Smooth muscle cell (in vitro differentiated cells): Measurements from ENCODE around the gene EN1. TPM values are rescaled to one million over a fixed set of nuclear protein-coding genes. Genes with fewer than 3 reads are reported as not detected.
A peak's percentile ranks its signal among the peaks of the same experiment; 100 is the strongest.

ENCODE experiments used
- DNase-seq: peaks from one replicate; lab custom pipeline; 2025; ENCODE audit not compliant: unreplicated experiment; lab: John Stamatoyannopoulos, UW
- H2AFZ ChIP-seq: fragments of 200-600 bp; sonication (generic); 2 replicates; pipeline ENCODE4 v1.6.0; 2016; ENCODE audit warnings: antibody characterized with exemption, low read depth, mild to moderate bottlenecking
- H3F3A ChIP-seq: fragments of 200-600 bp; sonication (generic); 2 replicates; pipeline ENCODE4 v1.6.0; 2017; ENCODE audit warnings: antibody characterized with exemption, low read depth
- H3K27ac ChIP-seq: fragments of 200-600 bp; sonication (generic); 2 replicates; pipeline ENCODE4 v1.5.1; 2016; ENCODE audit warnings: low read depth, mild to moderate bottlenecking
- H3K27me3 ChIP-seq: fragments of 200-600 bp; sonication (generic); 2 replicates; pipeline ENCODE4 v1.6.1; 2016; ENCODE audit warnings: low read depth, mild to moderate bottlenecking
- H3K36me3 ChIP-seq: fragments of 200-600 bp; sonication (generic); 2 replicates; pipeline ENCODE4 v1.5.1; 2016; ENCODE audit warnings: low read depth
- H3K4me1 ChIP-seq: fragments of 200-600 bp; sonication (generic); 2 replicates; pipeline ENCODE4 v1.5.1; 2016; ENCODE audit warnings: low read depth
- H3K4me2 ChIP-seq: fragments of 200-600 bp; sonication (generic); 2 replicates; pipeline ENCODE4 v1.6.0; 2016; ENCODE audit warnings: mild to moderate bottlenecking
- H3K4me3 ChIP-seq: fragments of 200-600 bp; sonication (generic); 2 replicates; pipeline ENCODE4 v1.5.1; 2016; ENCODE audit warnings: mild to moderate bottlenecking
- H3K79me2 ChIP-seq: fragments of 200-600 bp; sonication (generic); 2 replicates; pipeline ENCODE4 v1.6.0; 2016; ENCODE audit warnings: low read depth, mild to moderate bottlenecking
- H3K9ac ChIP-seq: fragments of 200-600 bp; sonication (generic); 2 replicates; pipeline ENCODE4 v1.6.0; 2016; ENCODE audit warnings: low read depth
- H3K9me3 ChIP-seq: fragments of 200-600 bp; sonication (generic); replicated peaks from 2 replicates; pipeline ENCODE4 v1.5.1; 2016; ENCODE audit warnings: low read depth
- H4K20me1 ChIP-seq: fragments of 200-600 bp; sonication (generic); 2 replicates; pipeline ENCODE4 v1.6.0; 2016; ENCODE audit warnings: low read depth
- CTCF ChIP-seq: fragments of 200-600 bp; sonication (generic); IDR thresholded peaks from 2 replicates; pipeline ENCODE4 v1.5.1; 2017; ENCODE audit warnings: borderline replicate concordance, mild to moderate bottlenecking, antibody characterized with exemption; ENCODE audit not compliant: insufficient read depth, poor library complexity, severe bottlenecking
- WGBS: methylation state at CpG from one replicate; pipeline ENCODE4 v1.1.7; 2016; ENCODE audit warnings: low lambda C conversion rate; 5-methylcytosine and 5-hydroxymethylcytosine counted together
- polyA plus RNA-seq: library from polyadenylated mRNA; unstranded; fragments of >200 nt; fragmentation: Nextera tagmentation; extraction: Ambion mirVana; gene quantifications from 2 replicates; pipeline ENCODE4 v1.2.1, GENCODE V29; 2016
- total RNA-seq: library from RNA; depleted of rRNA; stranded (reverse); fragments of >200 nt; gene quantifications from 2 replicates; pipeline ENCODE4 v1.2.3, GENCODE V29; 2014

The EN1 gene
- total and polyA plus RNA-seq, 2 experiments from 2014 or later, result 3.0 to 3.4 TPM

GRCh38 chr2:118845005-118845521 lies 2.4 kb downstream of the EN1 start:
- Histone ChIP-seq H3K9me3 (no peaks in the 10 kb centered on the region), H3K27me3 (peaks cover 99% of the 10 kb centered on the region), H3K27ac (no peak overlapping the region), H3K4me1 (peaks cover 10% of the 10 kb centered on the region), H3F3A (no peaks in the 10 kb centered on the region), H3K9ac (peak overlapping the region; percentile 10), H3K4me3 (peak overlapping the region; percentile 64), H3K4me2 (peak overlapping the region; percentile 77), H4K20me1 (no peaks in the 10 kb centered on the region), H3K79me2 (peaks cover 3% of the 10 kb centered on the region), H2AFZ (no peak overlapping the region), H3K36me3 (no peaks in the 10 kb centered on the region)
- peak; percentile 4 for TF ChIP-seq CTCF
- WGBS, result 3% methylated on average over 40 of the region's 43 CpGs
- no peak for DNase-seq

GRCh38 chr2:118844261-118845004 lies 3.0 kb downstream of the EN1 start:
- H3K27me3 ChIP-seq, result peaks cover 99% of the 10 kb centered on the region
- no peak for TF ChIP-seq CTCF
- H3F3A ChIP-seq, result no peaks in the 10 kb centered on the region
- H2AFZ ChIP-seq, result no peak overlapping the region
- H4K20me1 ChIP-seq, result no peaks in the 10 kb centered on the region
- H3K4me1 ChIP-seq, result peaks cover 10% of the 10 kb centered on the region
- WGBS, result 17% methylated on average over 8 of the region's 8 CpGs
- peaks cover 6% of the 10 kb centered on the region for H3K79me2 ChIP-seq
- no peaks in the 10 kb centered on the region for H3K36me3 ChIP-seq
- H3K9me3 ChIP-seq, result no peaks in the 10 kb centered on the region
- no peak overlapping the region for H3K9ac ChIP-seq
- peak overlapping the region; percentile 77 for H3K4me2 ChIP-seq
- H3K27ac ChIP-seq, result no peak overlapping the region
- DNase-seq, result no peak
- H3K4me3 ChIP-seq, result peak overlapping the region; percentile 64

- Histone ChIP-seq H4K20me1 (no peaks in the 10 kb centered on the region), H3K4me1 (peaks cover 10% of the 10 kb centered on the region), H3K27ac (no peak overlapping the region), H3K9me3 (no peaks in the 10 kb centered on the region), H2AFZ (no peak overlapping the region), H3K4me2 (peak overlapping the region; percentile 77), H3K4me3 (peak overlapping the region; percentile 64), H3K9ac (no peak overlapping the region), H3K79me2 (peaks cover 6% of the 10 kb centered on the region), H3K27me3 (peaks cover 99% of the 10 kb centered on the region), H3K36me3 (no peaks in the 10 kb centered on the region), H3F3A (no peaks in the 10 kb centered on the region)
- 19% methylated on average over 7 of the region's 10 CpGs for WGBS
- no peak for DNase-seq
- TF ChIP-seq CTCF, result no peak
Observed at GRCh38 chr2:118843483-118844132, 3.8 kb downstream of the EN1 start.
